GM23248 (cell line): ENCODE data around the gene SPPL3.

Experiments
- EZH2 ChIP-seq: fragments of 200-600 bp; sonication (generic); IDR thresholded peaks from 2 replicates; pipeline ENCODE4 v1.6.1; 2018; ENCODE audit warnings: antibody characterized with exemption, mild to moderate bottlenecking; ENCODE audit not compliant: insufficient read depth, poor library complexity, severe bottlenecking
- EZH2phosphoT487 ChIP-seq: fragments of 200-600 bp; sonication (generic); IDR thresholded peaks from 2 replicates; pipeline ENCODE4 v1.6.1; 2018; ENCODE audit warnings: antibody characterized with exemption, moderate library complexity, mild to moderate bottlenecking, low read depth; ENCODE audit not compliant: insufficient read depth

DNA sequence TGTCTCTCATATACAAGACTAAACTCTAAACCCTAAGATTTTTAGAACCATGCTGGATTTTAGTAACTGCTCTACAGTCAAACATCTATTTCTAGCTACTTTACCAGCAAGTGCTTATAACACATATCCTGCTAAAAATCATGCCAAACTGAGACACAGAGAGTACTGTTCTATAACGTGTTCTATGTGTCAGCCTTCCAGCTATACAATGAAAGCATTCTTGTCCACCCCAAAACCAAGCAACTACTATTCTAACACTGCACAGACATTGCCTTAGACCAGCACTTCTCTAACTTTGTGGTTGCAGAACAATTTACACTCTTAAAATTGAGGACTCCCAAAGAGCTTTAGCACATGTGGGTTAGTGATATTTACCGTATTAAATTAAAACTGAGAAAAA, 85.7 kb downstream of the SPPL3 start:
- TF ChIP-seq EZH2phosphoT487 (no peak), EZH2 (no peak)
